GM19043 (cell line): ENCODE results near the gene RHOXF2.
"Not testable (repeated sequence)": the region's sequence is repeated elsewhere in the genome, so short reads cannot be mapped to it uniquely, and the experiment has no call there.

ENCODE experiments used
- ATAC-seq: cut with Tn5 transposase; IDR thresholded peaks from one replicate; pipeline ENCODE4 v1.9.1; 2021; ENCODE audit warnings: low read depth; ENCODE audit not compliant: unreplicated experiment

Gene RHOXF2

GRCh38 chrX:120158313-120158712 is at the start of gene RHOXF2:
RHOXF2 (plus strand) TSS chrX:120158613; CDS start chrX:120158751, 138 bp downstream.
- ATAC-seq: not testable (repeated sequence)

GRCh38 chrX:120109378-120109777 is 49.0 kb upstream of the RHOXF2 start:
- no peak for ATAC-seq

GRCh38 chrX:120111611-120112010 is 46.8 kb upstream of the RHOXF2 start:
- no peak for ATAC-seq

- ATAC-seq: no peak
Observed at GRCh38 chrX:120115438-120115963, 42.9 kb upstream of the RHOXF2 start, which contains the start of gene RHOXF1. RHOXF1 (minus strand) TSS chrX:120115913; CDS start chrX:120115862, 51 bp downstream.

GRCh38 chrX:120120223-120120622 is 38.2 kb upstream of the RHOXF2 start:
- ATAC-seq: no peak

GRCh38 chrX:120125444-120125843 is 33.0 kb upstream of the RHOXF2 start:
- ATAC-seq: no peak

GRCh38 chrX:120128306-120128846 is 30.0 kb upstream of the RHOXF2 start:
- not testable (repeated sequence) for ATAC-seq

- ATAC-seq: no peak
Observed at GRCh38 chrX:120136128-120136527, 22.3 kb upstream of the RHOXF2 start.

GRCh38 chrX:120136840-120137239 is 21.6 kb upstream of the RHOXF2 start:
- no peak for ATAC-seq

GRCh38 chrX:120137439-120137838 is 21.0 kb upstream of the RHOXF2 start:
- ATAC-seq: no peak

GRCh38 chrX:120140293-120140981 is 18.0 kb upstream of the RHOXF2 start:
- no peak for ATAC-seq

GRCh38 chrX:120144178-120144844 is 14.1 kb upstream of the RHOXF2 start:
- no peak for ATAC-seq

GRCh38 chrX:120145295-120145925 is 13.0 kb upstream of the RHOXF2 start:
- ATAC-seq: no peak

GRCh38 chrX:120146323-120146722 is 12.1 kb upstream of the RHOXF2 start:
- ATAC-seq: not testable (repeated sequence)

- ATAC-seq: no peak
Observed at GRCh38 chrX:120147537-120147936, 10.9 kb upstream of the RHOXF2 start.

GRCh38 chrX:120150109-120150744 is 8.2 kb upstream of the RHOXF2 start:
- not testable (repeated sequence) for ATAC-seq

GRCh38 chrX:120159086-120159485 is 673 bp downstream of the RHOXF2 start:
- ATAC-seq: not testable (repeated sequence)

- ATAC-seq: not testable (repeated sequence)
Observed at GRCh38 chrX:120193254-120193653, 34.8 kb downstream of the RHOXF2 start.

GRCh38 chrX:120193720-120194119 is 35.3 kb downstream of the RHOXF2 start:
- not testable (repeated sequence) for ATAC-seq

- not testable (repeated sequence) for ATAC-seq
Observed at GRCh38 chrX:120195786-120196185, 37.4 kb downstream of the RHOXF2 start.
